ENCODE results near the gene SMIM28.

DNA sequence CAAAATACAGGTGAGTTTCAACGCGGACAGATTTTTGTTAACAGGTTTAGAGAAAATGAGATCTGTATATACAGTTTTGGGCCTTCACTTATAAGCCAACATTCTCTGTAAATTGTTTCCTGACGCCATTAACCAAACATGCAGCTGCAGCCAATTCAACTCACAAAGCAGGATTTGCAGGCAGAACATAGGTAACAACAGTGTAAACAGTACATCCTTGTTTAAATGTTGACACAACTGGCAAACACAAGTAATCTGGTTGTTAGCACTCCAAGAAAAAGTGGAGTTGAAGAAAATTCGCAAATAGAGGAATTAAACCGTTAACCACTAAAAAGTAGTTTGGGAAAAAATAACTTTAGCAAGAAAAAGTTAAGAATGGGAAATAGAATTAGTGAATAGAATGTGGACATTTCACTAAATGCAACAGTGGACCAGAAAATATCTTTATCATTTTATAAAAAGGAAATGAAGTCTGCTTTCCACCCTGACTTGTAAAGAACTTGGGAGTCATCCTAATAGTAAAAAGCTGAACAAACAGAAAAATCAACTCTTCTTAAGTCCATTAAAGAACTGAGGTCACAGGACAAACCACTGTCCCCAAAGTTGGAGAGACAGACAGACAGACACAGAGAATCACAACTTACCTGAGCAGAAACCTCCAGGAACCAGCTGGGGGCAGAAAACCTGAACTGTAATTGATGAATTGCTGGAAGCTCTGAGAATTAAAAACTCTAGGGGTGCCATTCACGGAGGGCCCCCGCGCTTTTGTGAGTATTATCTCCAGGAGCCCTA, 10.1 kb downstream of the SMIM28 start:
- TF ChIP-seq EZH2 (IDR thresholded peaks at IDR 0.05; ENCODE audit: borderline replicate concordance, insufficient read depth, low read length, poor library complexity, severe bottlenecking) (no peak), CTCF (IDR thresholded peaks at IDR 0.05; ENCODE audit: poor library complexity, severe bottlenecking) (no peak), SMC3 (conservative IDR thresholded peaks at IDR 0.05; ENCODE audit: poor library complexity) (no peak), REST (IDR thresholded peaks at IDR 0.05; ENCODE audit: borderline replicate concordance) (no peak), POLR2AphosphoS5 (IDR thresholded peaks at IDR 0.05) (no peak)
